B cell (primary cell): ENCODE data around the gene CEACAM19. TPM values are rescaled to one million over a fixed set of nuclear protein-coding genes. Genes with fewer than 3 reads are reported as not detected.

Experiments
- ATAC-seq: fragments of 200-7000 bp; cut with Tn5 transposase; one replicate; pipeline ENCODE4 v1.10.0; 2021; ENCODE audit warnings: low read depth, mild to moderate bottlenecking, moderate number of reproducible peaks, moderate library complexity
- CTCF ChIA-PET: fragments of 350-600 bp; sonication (Branson Sonifier 250); formaldehyde crosslinking; loops from one replicate; lab custom pipeline; 2021; ENCODE audit warnings: antibody characterized with exemption, inconsistent platforms; lab: Charles Lee
- POLR2A ChIA-PET: fragments of 350-600 bp; sonication (Branson Sonifier 250); formaldehyde crosslinking; loops from one replicate; lab custom pipeline; 2021; ENCODE audit warnings: antibody characterized with exemption; lab: Charles Lee
- DNase-seq: peaks from one replicate; pipeline ENCODE4 v3.0.0; 2013
- H2AFZ ChIP-seq: 2 replicates; pipeline ENCODE4 v1.6.1; 2012; ENCODE audit warnings: mild to moderate bottlenecking, low read depth, low read length; ENCODE audit not compliant: insufficient read depth, poor library complexity, severe bottlenecking
- H3K27ac ChIP-seq, 2 donors: 1 replicate in 1 of 2; 2 replicates in 1 of 2; pipeline ENCODE4 v1.5.1; 2012 to 2013; ENCODE audit warnings: low read length in 2 of 2, mild to moderate bottlenecking in 2 of 2, moderate library complexity in 1 of 2
- H3K27me3 ChIP-seq, 4 experiments: fragments of 200-600 bp in 1 of 4; sonication (generic) in 1 of 4; replicated peaks in 1 of 4; 1 replicate in 2 of 4; 2 replicates in 2 of 4; pipeline versions ENCODE4 v1.6.1 to v1.7.0; 2013 to 2016; ENCODE audit warnings: low read length in 3 of 4, mild to moderate bottlenecking in 2 of 4, mixed read lengths in 1 of 4, moderate library complexity in 1 of 4; ENCODE audit not compliant: insufficient read depth in 4 of 4, control insufficient read depth in 3 of 4; ENCODE audit errors: control extremely low read depth in 1 of 4
- H3K36me3 ChIP-seq, 2 experiments: replicated peaks in 1 of 2; 1 replicate in 1 of 2; 2 replicates in 1 of 2; pipeline versions ENCODE4 v1.6.1 to v1.7.1; 2013; ENCODE audit warnings: low read length in 1 of 2; ENCODE audit not compliant: insufficient read depth in 2 of 2, control insufficient read depth in 1 of 2; ENCODE audit errors: control extremely low read depth in 1 of 2, extremely low read depth in 1 of 2
- H3K4me1 ChIP-seq, 2 donors: fragments of 200-600 bp in 1 of 2; sonication (generic) in 1 of 2; 1 replicate in 1 of 2; 2 replicates in 1 of 2; pipeline versions ENCODE4 v1.5.1 to v1.6.1; 2013 to 2017; ENCODE audit warnings: low read length in 2 of 2; ENCODE audit not compliant: control insufficient read depth in 2 of 2, insufficient read depth in 2 of 2
- H3K4me2 ChIP-seq: replicated peaks from 2 replicates; pipeline ENCODE3; 2012; ENCODE audit warnings: mild to moderate bottlenecking, low read depth, low read length; ENCODE audit not compliant: poor library complexity, severe bottlenecking
- H3K4me3 ChIP-seq, 5 experiments: fragments of 200-600 bp in 1 of 5; sonication (generic) in 1 of 5; 1 replicate in 3 of 5; 2 replicates in 2 of 5; pipeline versions ENCODE4 v1.5.1 to v1.7.0; 2011 to 2016; ENCODE audit warnings: low read length in 4 of 5, mild to moderate bottlenecking in 4 of 5, low read depth in 2 of 5, control low read depth in 1 of 5, moderate library complexity in 1 of 5; ENCODE audit not compliant: insufficient read depth in 1 of 5; ENCODE audit errors: control extremely low read depth in 1 of 5, extremely low read depth in 1 of 5
- H3K79me2 ChIP-seq: fragments of 200-600 bp; sonication (generic); one replicate; pipeline ENCODE4 v1.6.0; 2016; ENCODE audit warnings: low read length; ENCODE audit not compliant: control insufficient read depth, insufficient read depth
- H3K9ac ChIP-seq: fragments of 200-600 bp; sonication (generic); 2 replicates; pipeline ENCODE4 v1.6.1; 2017; ENCODE audit warnings: mild to moderate bottlenecking, low read length, moderate library complexity
- H3K9me3 ChIP-seq, 3 donors: one replicate each; pipeline versions ENCODE4 v1.6.1 to v1.7.1; 2013; ENCODE audit warnings: low read length in 2 of 3; ENCODE audit not compliant: control insufficient read depth in 2 of 3, insufficient read depth in 1 of 3; ENCODE audit errors: control extremely low read depth in 1 of 3
- H4K20me1 ChIP-seq: 2 replicates; pipeline ENCODE4 v1.6.0; 2012; ENCODE audit warnings: mild to moderate bottlenecking, low read length; ENCODE audit not compliant: insufficient read depth, control insufficient read depth, poor library complexity, severe bottlenecking
- H3K27ac Mint-ChIP-seq: one replicate; pipeline ENCODE4 v1.8.0; 2021; ENCODE audit warnings: mixed read lengths
- H3K27me3 Mint-ChIP-seq: one replicate; pipeline ENCODE4 v1.8.0; 2021; ENCODE audit warnings: mixed read lengths
- H3K4me1 Mint-ChIP-seq: one replicate; pipeline ENCODE4 v1.8.0; 2021; ENCODE audit warnings: mixed read lengths
- H3K4me3 Mint-ChIP-seq: one replicate; pipeline ENCODE4 v1.8.0; 2021; ENCODE audit warnings: mixed read lengths
- H3K9me3 Mint-ChIP-seq: one replicate; pipeline ENCODE4 v1.8.0; 2022; ENCODE audit warnings: mixed read lengths; ENCODE audit not compliant: insufficient read depth
- EZH2 ChIP-seq: IDR thresholded peaks from 2 replicates; pipeline ENCODE4 v1.6.1; 2012; ENCODE audit warnings: borderline replicate concordance, low read depth, mild to moderate bottlenecking, moderate library complexity, low read length; ENCODE audit not compliant: insufficient read depth, poor library complexity, severe bottlenecking
- WGBS: methylation state at CpG from one replicate; pipeline ENCODE4 v1.1.5; 2013; ENCODE audit warnings: missing lambda C conversion rate; ENCODE audit not compliant: insufficient coverage; 5-methylcytosine and 5-hydroxymethylcytosine counted together
- intact Hi-C: fragments of 100-400 bp; cut with micrococcal nuclease; formaldehyde crosslinking; loops from one replicate; pipeline ENCODE4 v1.10.0; 2022
- polyA plus RNA-seq: library from polyadenylated mRNA; depleted of rRNA; stranded (reverse); fragments of >200 nt; gene quantifications from 2 replicates; pipeline ENCODE4 v1.2.3, GENCODE V29; 2012
- total RNA-seq, 2 donors: library from RNA; stranded (reverse); fragments of 120-200 nt in 1 of 2; gene quantifications; 1 replicate in 1 of 2; 2 replicates in 1 of 2; pipeline versions ENCODE4 v1.2.3 to v1.2.4, GENCODE V29; 2013 to 2022
- TF ChIP-seq, protein P1 (sequence below): fragments of 200-600 bp; IDR thresholded peaks from one replicate; pipeline ENCODE4 v1.8.0; 2022; ENCODE audit warnings: antibody characterized with exemption, mild to moderate bottlenecking

The CEACAM19 gene
- total and polyA plus RNA-seq, 2 donors (not counting 1 experiment from before 2014, with no cell fraction given), result not detected

DNA sequence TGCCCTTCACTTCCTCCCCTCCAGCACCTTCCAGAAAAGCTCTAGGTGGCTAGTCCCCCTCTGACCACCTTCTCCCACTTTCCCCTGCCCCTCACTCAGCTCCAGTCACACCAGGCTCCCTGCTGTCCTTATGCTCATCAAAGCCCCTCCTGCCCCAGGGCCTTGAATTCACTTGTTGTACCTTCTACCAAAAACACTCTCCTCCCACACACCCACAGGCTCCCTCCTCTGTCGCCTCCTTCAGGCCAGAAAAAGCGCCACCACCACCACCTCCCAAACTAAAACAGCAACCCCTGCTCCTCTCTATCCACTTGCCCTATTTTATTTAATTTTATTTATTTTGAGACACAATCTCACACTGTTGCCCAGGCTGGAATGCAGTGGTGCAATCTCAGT is 22.9 kb downstream of the CEACAM19 start:
- H2AFZ ChIP-seq, result no peak overlapping the region

DNA sequence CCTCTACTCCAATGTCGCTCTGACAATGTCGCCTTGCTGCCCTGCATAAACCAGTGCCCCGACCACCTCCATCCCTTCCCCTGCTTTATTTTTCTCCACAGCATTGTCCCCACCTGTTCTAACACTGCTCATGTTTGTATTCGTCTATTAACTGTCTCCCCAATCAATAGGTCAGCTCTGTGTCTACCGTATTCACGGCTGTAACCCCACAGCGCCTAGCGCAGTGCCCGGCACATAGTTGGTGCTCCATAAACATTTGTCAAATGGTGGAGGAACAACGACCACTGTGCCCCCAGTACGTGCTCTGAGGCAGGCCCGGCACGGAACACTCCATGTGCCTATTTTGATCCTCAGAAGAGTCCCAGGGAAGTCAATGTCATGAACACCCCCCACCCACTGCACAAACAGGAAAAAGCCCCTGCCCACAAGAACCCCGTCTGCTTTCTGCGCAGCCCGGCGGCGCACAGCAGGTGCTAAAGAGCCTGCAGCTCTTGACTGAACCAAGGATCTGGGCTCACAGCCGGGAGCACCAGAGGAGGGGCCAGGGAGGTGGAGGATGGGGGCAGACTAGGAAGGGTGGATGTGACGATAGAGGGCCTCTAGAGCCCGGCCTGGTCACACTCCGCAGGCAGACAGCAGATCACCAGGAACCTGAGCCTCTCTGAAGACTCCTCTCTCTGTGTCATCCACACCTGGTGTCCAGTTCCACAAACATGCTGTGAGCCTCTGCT is 25.8 kb downstream of the CEACAM19 start:
- H3K27me3 Mint-ChIP-seq, result peaks cover 25% of the 10 kb centered on the region
- ChIA-PET POLR2A (no interaction called here), CTCF (no interaction called here)
- peaks cover 7% of the 10 kb centered on the region in 2 donors for H3K4me1 ChIP-seq
- H3K4me2 ChIP-seq, result no peak overlapping the region
- no peak overlapping the region for H2AFZ ChIP-seq
- no peaks in the 10 kb centered on the region for H3K36me3 ChIP-seq
- TF ChIP-seq, protein P1, sequence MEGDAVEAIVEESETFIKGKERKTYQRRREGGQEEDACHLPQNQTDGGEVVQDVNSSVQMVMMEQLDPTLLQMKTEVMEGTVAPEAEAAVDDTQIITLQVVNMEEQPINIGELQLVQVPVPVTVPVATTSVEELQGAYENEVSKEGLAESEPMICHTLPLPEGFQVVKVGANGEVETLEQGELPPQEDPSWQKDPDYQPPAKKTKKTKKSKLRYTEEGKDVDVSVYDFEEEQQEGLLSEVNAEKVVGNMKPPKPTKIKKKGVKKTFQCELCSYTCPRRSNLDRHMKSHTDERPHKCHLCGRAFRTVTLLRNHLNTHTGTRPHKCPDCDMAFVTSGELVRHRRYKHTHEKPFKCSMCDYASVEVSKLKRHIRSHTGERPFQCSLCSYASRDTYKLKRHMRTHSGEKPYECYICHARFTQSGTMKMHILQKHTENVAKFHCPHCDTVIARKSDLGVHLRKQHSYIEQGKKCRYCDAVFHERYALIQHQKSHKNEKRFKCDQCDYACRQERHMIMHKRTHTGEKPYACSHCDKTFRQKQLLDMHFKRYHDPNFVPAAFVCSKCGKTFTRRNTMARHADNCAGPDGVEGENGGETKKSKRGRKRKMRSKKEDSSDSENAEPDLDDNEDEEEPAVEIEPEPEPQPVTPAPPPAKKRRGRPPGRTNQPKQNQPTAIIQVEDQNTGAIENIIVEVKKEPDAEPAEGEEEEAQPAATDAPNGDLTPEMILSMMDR, result no peak
- TF ChIP-seq EZH2, result no peak
- H3K4me3 Mint-ChIP-seq, result no peak overlapping the region
- peaks cover 0 to 13% (median 4%) of the 10 kb centered on the region in 4 experiments for H3K27me3 ChIP-seq
- intact Hi-C loops, result no loop called here
- H3K79me2 ChIP-seq, result no peaks in the 10 kb centered on the region
- H3K27ac Mint-ChIP-seq, result no peak overlapping the region
- no peaks in the 10 kb centered on the region for H3K9me3 Mint-ChIP-seq
- ATAC-seq (no peak), DNase-seq (no peak)
- no peak overlapping the region for H3K9ac ChIP-seq
- H3K4me1 Mint-ChIP-seq, result peaks cover 9% of the 10 kb centered on the region
- WGBS, result 43% methylated on average over 22 of the region's 22 CpGs
- no peak overlapping the region for H3K27ac ChIP-seq
- H3K4me3 ChIP-seq, result no peak overlapping the region
- no peaks in the 10 kb centered on the region for H4K20me1 ChIP-seq
- no peaks in the 10 kb centered on the region for H3K9me3 ChIP-seq

More for the DNA sequence above, 22.9 kb downstream of the CEACAM19 start:
- peaks cover 15 to 23% of the 10 kb centered on the region in 2 donors for H3K4me1 ChIP-seq
- 50% methylated on average over 1 of the region's 2 CpGs for WGBS
- ATAC-seq (no peak), DNase-seq (no peak)
- no peak overlapping the region for H3K4me3 ChIP-seq
- peaks cover 26% of the 10 kb centered on the region for H3K27me3 Mint-ChIP-seq
- no peak overlapping the region for H3K27ac ChIP-seq
- TF ChIP-seq, protein P1, result no peak
- TF ChIP-seq EZH2, result no peak
- H3K4me1 Mint-ChIP-seq, result peaks cover 16% of the 10 kb centered on the region
- no peaks in the 10 kb centered on the region for H4K20me1 ChIP-seq
- H3K27me3 ChIP-seq, result peaks cover 0 to 13% (median 4%) of the 10 kb centered on the region in 4 experiments
- no peaks in the 10 kb centered on the region for H3K79me2 ChIP-seq
- no peak overlapping the region for H3K4me3 Mint-ChIP-seq
- intact Hi-C loops, result no loop called here
- H3K36me3 ChIP-seq, result no peaks in the 10 kb centered on the region
- ChIA-PET POLR2A (no interaction called here), CTCF (interaction anchor here (2.0 kb wide), 1 partner anchor 76 kb away, joined by 5 read pairs; no protein-coding TSS in a partner anchor)
- no peaks in the 10 kb centered on the region for H3K9me3 Mint-ChIP-seq
- peak overlapping the region; percentile 21 for H3K27ac Mint-ChIP-seq
- no peak overlapping the region for H3K4me2 ChIP-seq
- H3K9me3 ChIP-seq, result no peaks in the 10 kb centered on the region
- no peak overlapping the region for H3K9ac ChIP-seq
